ENCODE measurements around the gene CAMTA1. TPM values are rescaled to one million over a fixed set of nuclear protein-coding genes. Genes with fewer than 3 reads are reported as not detected.
"Not testable (repeated sequence)": the region's sequence is repeated elsewhere in the genome, so short reads cannot be mapped to it uniquely, and the experiment has no call there.

The CAMTA1 gene
- polyA plus RNA-seq, 1 donor (not counting 4 experiments of a cell fraction or from before 2014, with no cell fraction given) = 51.4 TPM

DNA sequence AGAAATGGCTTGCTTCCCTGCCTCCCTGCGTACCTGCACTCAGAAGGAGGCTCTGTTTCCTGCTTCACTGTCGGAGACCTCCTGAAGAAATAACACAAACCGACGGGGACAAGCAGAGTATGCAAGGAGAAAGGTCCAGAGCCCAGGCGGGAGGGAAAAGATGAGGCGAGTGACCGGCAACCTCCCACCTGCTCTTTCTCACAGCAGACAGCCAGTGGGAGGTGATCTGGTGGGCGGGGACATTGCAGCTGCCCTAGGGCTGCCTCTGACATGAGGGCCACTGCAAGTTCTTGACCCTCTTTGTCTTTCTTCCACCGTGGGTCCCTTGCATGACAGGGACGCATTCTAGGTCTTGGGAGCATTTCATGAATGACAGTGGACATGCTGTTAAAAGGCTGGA lies 368.2 kb downstream of the CAMTA1 start:
- Histone ChIP-seq H3K9me1 (ENCODE audit: control insufficient read depth, extremely low read depth, insufficient read depth, low read length) (no peaks in the 10 kb centered on the region), H2AFZ (ENCODE audit: control insufficient read depth, low read length) (no peak overlapping the region), H3K27me3 (ENCODE audit: control insufficient read depth, extremely low read depth, insufficient read depth, low read length) (peaks cover 9% of the 10 kb centered on the region), H4K20me1 (ENCODE audit: control insufficient read depth, extremely low read depth, insufficient read depth, low read length) (no peaks in the 10 kb centered on the region), H3K79me2 (ENCODE audit: control insufficient read depth, insufficient read depth, low read length) (no peaks in the 10 kb centered on the region), H3K27ac (ENCODE audit: control insufficient read depth, insufficient read depth, low read length) (no peak overlapping the region), H3K9me3 (ENCODE audit: control insufficient read depth, low read depth, low read length) (no peaks in the 10 kb centered on the region), H3K4me1 (ENCODE audit: control insufficient read depth, extremely low read depth, insufficient read depth, low read length) (peaks cover 4% of the 10 kb centered on the region), H3K4me2 (ENCODE audit: control insufficient read depth, extremely low read depth, insufficient read depth, low read depth, low read length) (no peak overlapping the region), H3K4me3 (ENCODE audit: control insufficient read depth in 2 of 3, extremely low read depth in 1 of 3, insufficient read depth in 2 of 3, low read depth in 1 of 3, low read length in 3 of 3) (no peak overlapping the region), H3K36me3 (ENCODE audit: control insufficient read depth in 2 of 2, extremely low read depth in 1 of 2, insufficient read depth in 2 of 2, low read length in 2 of 2) (no peaks in the 10 kb centered on the region), H3K9ac (ENCODE audit: control insufficient read depth, extremely low read depth, insufficient read depth, low read length) (no peak overlapping the region)
- dilution Hi-C loops (cut with MboI; ENCODE audit: extremely low pct_ligation_motif_present, low sequenced_read_pairs) = no loop called here
- FAIRE-seq (no peak), DNase-seq (ENCODE audit: low read depth, low spot score) (no peak)
- TF ChIP-seq, protein P1, sequence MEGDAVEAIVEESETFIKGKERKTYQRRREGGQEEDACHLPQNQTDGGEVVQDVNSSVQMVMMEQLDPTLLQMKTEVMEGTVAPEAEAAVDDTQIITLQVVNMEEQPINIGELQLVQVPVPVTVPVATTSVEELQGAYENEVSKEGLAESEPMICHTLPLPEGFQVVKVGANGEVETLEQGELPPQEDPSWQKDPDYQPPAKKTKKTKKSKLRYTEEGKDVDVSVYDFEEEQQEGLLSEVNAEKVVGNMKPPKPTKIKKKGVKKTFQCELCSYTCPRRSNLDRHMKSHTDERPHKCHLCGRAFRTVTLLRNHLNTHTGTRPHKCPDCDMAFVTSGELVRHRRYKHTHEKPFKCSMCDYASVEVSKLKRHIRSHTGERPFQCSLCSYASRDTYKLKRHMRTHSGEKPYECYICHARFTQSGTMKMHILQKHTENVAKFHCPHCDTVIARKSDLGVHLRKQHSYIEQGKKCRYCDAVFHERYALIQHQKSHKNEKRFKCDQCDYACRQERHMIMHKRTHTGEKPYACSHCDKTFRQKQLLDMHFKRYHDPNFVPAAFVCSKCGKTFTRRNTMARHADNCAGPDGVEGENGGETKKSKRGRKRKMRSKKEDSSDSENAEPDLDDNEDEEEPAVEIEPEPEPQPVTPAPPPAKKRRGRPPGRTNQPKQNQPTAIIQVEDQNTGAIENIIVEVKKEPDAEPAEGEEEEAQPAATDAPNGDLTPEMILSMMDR (optimal IDR thresholded peaks at IDR 0.05 in 1 of 3, IDR thresholded peaks at IDR 0.05 in 1 of 3, conservative IDR thresholded peaks at IDR 0.05 in 1 of 3; ENCODE audit: extremely low read depth in 1 of 3, insufficient read depth in 2 of 3, low read length in 3 of 3) = no peak
- no peak for TF ChIP-seq EZH2 (IDR thresholded peaks at IDR 0.05; ENCODE audit: low read length)

DNA sequence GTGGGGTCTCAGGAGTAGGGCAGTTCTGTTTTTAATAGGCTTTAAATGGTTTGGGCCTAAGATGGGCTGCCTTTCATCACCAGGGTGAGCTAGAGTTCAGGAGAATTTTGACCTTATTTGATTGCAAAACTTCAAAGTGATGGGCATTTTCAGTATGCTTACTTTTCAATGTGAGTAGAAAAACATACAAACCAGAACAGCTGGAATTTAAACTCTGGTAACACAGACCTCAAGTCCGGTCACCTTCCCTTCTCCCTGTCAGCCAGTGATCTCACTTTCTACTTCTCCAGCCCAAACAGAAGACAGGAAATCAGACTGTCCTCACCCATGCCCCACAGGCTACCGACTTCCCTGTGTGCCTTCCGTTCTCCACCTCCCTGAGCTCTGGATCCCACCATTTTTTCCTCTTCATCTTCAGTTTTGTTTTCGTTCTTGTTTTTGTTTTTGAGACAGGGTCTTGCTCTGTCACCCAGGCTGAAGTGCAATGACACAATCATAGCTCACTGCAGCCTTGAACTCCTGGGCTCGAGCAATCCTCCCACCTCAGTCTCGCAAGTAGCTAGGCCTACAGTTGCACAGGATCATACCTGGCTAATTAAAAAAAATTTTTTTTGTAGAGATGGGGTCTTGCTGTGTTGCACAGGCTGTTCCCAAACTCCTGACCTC lies 374.0 kb downstream of the CAMTA1 start:
- H3K9ac ChIP-seq (ENCODE audit: control insufficient read depth, extremely low read depth, insufficient read depth, low read length) = no peak overlapping the region
- no peak for FAIRE-seq
- peaks cover 4% of the 10 kb centered on the region for H3K27me3 ChIP-seq (ENCODE audit: control insufficient read depth, extremely low read depth, insufficient read depth, low read length)
- H3K27ac ChIP-seq (ENCODE audit: control insufficient read depth, insufficient read depth, low read length) = no peak overlapping the region
- H3K4me1 ChIP-seq (ENCODE audit: control insufficient read depth, extremely low read depth, insufficient read depth, low read length) = no peaks in the 10 kb centered on the region
- H3K79me2 ChIP-seq (ENCODE audit: control insufficient read depth, insufficient read depth, low read length) = no peaks in the 10 kb centered on the region
- dilution Hi-C loops (cut with MboI; ENCODE audit: extremely low pct_ligation_motif_present, low sequenced_read_pairs) = no loop called here
- H3K4me2 ChIP-seq (ENCODE audit: control insufficient read depth, extremely low read depth, insufficient read depth, low read depth, low read length) = no peak overlapping the region
- no peaks in the 10 kb centered on the region for H3K9me3 ChIP-seq (ENCODE audit: control insufficient read depth, low read depth, low read length)
- no peaks in the 10 kb centered on the region for H4K20me1 ChIP-seq (ENCODE audit: control insufficient read depth, extremely low read depth, insufficient read depth, low read length)
- H3K9me1 ChIP-seq (ENCODE audit: control insufficient read depth, extremely low read depth, insufficient read depth, low read length) = no peaks in the 10 kb centered on the region
- no peak for DNase-seq (ENCODE audit: low read depth, low spot score)
- no peak overlapping the region for H2AFZ ChIP-seq (ENCODE audit: control insufficient read depth, low read length)
- no peak overlapping the region for H3K4me3 ChIP-seq (ENCODE audit: control insufficient read depth in 2 of 3, extremely low read depth in 1 of 3, insufficient read depth in 2 of 3, low read depth in 1 of 3, low read length in 3 of 3)
- TF ChIP-seq, protein P1 (optimal IDR thresholded peaks at IDR 0.05 in 1 of 3, IDR thresholded peaks at IDR 0.05 in 1 of 3, conservative IDR thresholded peaks at IDR 0.05 in 1 of 3; ENCODE audit: extremely low read depth in 1 of 3, insufficient read depth in 2 of 3, low read length in 3 of 3) = no peak
- no peak for TF ChIP-seq EZH2 (IDR thresholded peaks at IDR 0.05; ENCODE audit: low read length)
- H3K36me3 ChIP-seq (ENCODE audit: control insufficient read depth in 2 of 2, extremely low read depth in 1 of 2, insufficient read depth in 2 of 2, low read length in 2 of 2) = no peaks in the 10 kb centered on the region

DNA sequence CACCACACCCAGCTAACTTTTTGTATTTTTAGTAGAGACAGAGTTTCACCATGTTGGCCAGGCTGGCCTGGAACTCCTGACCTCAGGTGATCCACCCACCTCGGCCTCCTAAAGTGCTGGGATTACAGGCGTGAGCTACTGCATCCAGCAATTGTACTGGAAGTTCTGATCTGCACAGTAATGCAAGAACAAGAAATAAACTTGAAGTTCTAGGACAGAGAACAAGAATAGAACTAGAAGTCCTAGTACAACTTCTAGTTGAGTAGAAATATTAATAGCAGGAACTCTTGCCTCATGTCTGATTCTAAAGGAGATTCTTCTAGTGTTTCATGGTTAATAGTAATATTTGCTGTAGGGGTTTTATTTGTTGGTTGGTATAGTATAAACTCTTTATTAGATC lies 383.3 kb downstream of the CAMTA1 start:
- DNase-seq (ENCODE audit: low read depth, low spot score); H3K27ac ChIP-seq (ENCODE audit: control insufficient read depth, insufficient read depth, low read length); H3K9me3 ChIP-seq (ENCODE audit: control insufficient read depth, low read depth, low read length); H3K4me3 ChIP-seq (ENCODE audit: control insufficient read depth in 2 of 3, extremely low read depth in 1 of 3, insufficient read depth in 2 of 3, low read depth in 1 of 3, low read length in 3 of 3); H3K27me3 ChIP-seq (ENCODE audit: control insufficient read depth, extremely low read depth, insufficient read depth, low read length); H4K20me1 ChIP-seq (ENCODE audit: control insufficient read depth, extremely low read depth, insufficient read depth, low read length); FAIRE-seq; H3K4me1 ChIP-seq (ENCODE audit: control insufficient read depth, extremely low read depth, insufficient read depth, low read length); H3K79me2 ChIP-seq (ENCODE audit: control insufficient read depth, insufficient read depth, low read length); H3K4me2 ChIP-seq (ENCODE audit: control insufficient read depth, extremely low read depth, insufficient read depth, low read depth, low read length); H3K9ac ChIP-seq (ENCODE audit: control insufficient read depth, extremely low read depth, insufficient read depth, low read length); H2AFZ ChIP-seq (ENCODE audit: control insufficient read depth, low read length); H3K36me3 ChIP-seq (ENCODE audit: control insufficient read depth in 2 of 2, extremely low read depth in 1 of 2, insufficient read depth in 2 of 2, low read length in 2 of 2); dilution Hi-C loops (cut with MboI; ENCODE audit: extremely low pct_ligation_motif_present, low sequenced_read_pairs); H3K9me1 ChIP-seq (ENCODE audit: control insufficient read depth, extremely low read depth, insufficient read depth, low read length): not testable (repeated sequence)

Measured in keratinocyte (primary cell).